Suppressor macrophage treated with lipopolysaccharide for 1 hour (primary cell): ENCODE data around the gene COTL1.

Experiments
- DNase-seq, 3 donors: peaks; one replicate each; pipeline ENCODE4 v3.0.0-alpha.2; 2020 to 2022

Gene COTL1

GRCh38 chr16:84613408-84614072 lies 4.3 kb downstream of the COTL1 start:
- peak; percentile 50 to 81 (median 65) for DNase-seq

GRCh38 chr16:84612686-84613085 lies 5.2 kb downstream of the COTL1 start:
- no peak for DNase-seq

- no peak for DNase-seq
These were observed 6.8 kb downstream of the COTL1 start for GRCh38 chr16:84611041-84611440.

- DNase-seq, result no peak
These were observed 7.5 kb downstream of the COTL1 start for GRCh38 chr16:84610376-84610775.

- peak in 1 of 3 donors; percentile 26 for DNase-seq
These were observed 8.2 kb downstream of the COTL1 start for GRCh38 chr16:84609563-84610177.

- no peak for DNase-seq
These were observed 9.6 kb downstream of the COTL1 start for GRCh38 chr16:84608282-84608681.

GRCh38 chr16:84607694-84608093 lies 10.2 kb downstream of the COTL1 start:
- peak; percentile 78 to 81 (median 78) for DNase-seq

GRCh38 chr16:84607061-84607460 lies 10.8 kb downstream of the COTL1 start:
- DNase-seq, result no peak

GRCh38 chr16:84606081-84606875 lies 11.6 kb downstream of the COTL1 start:
- no peak for DNase-seq

GRCh38 chr16:84605339-84605848 lies 12.5 kb downstream of the COTL1 start:
- DNase-seq, result no peak

- no peak for DNase-seq
These were observed 13.3 kb downstream of the COTL1 start for GRCh38 chr16:84604477-84605013.

GRCh38 chr16:84603940-84604339 lies 13.9 kb downstream of the COTL1 start:
- DNase-seq, result no peak

GRCh38 chr16:84603140-84603816 lies 14.6 kb downstream of the COTL1 start:
- peak; percentile 96 to 98 (median 96) for DNase-seq

GRCh38 chr16:84600343-84601229 lies 17.3 kb downstream of the COTL1 start:
- peak; percentile 71 to 91 (median 87) for DNase-seq

- DNase-seq, result peak; percentile 88 to 93 (median 89)
These were observed 18.2 kb downstream of the COTL1 start for GRCh38 chr16:84599521-84600202.

- no peak for DNase-seq
These were observed 19.5 kb downstream of the COTL1 start for GRCh38 chr16:84598360-84598759.

GRCh38 chr16:84597931-84598351 lies 19.9 kb downstream of the COTL1 start:
- peak in 1 of 3 donors; percentile 25 for DNase-seq

- peak; percentile 60 to 76 (median 70) for DNase-seq
These were observed 20.4 kb downstream of the COTL1 start for GRCh38 chr16:84597528-84597896.

GRCh38 chr16:84596801-84597527 lies 20.9 kb downstream of the COTL1 start:
- DNase-seq, result no peak

- no peak for DNase-seq
These were observed 21.7 kb downstream of the COTL1 start for GRCh38 chr16:84596161-84596560.
